ENCODE data around the gene PTPN7. TPM values are rescaled to one million over a fixed set of nuclear protein-coding genes. Genes with fewer than 3 reads are reported as not detected.

The PTPN7 gene
- total RNA-seq, 2 donors from 2014 or later: not detected

DNA sequence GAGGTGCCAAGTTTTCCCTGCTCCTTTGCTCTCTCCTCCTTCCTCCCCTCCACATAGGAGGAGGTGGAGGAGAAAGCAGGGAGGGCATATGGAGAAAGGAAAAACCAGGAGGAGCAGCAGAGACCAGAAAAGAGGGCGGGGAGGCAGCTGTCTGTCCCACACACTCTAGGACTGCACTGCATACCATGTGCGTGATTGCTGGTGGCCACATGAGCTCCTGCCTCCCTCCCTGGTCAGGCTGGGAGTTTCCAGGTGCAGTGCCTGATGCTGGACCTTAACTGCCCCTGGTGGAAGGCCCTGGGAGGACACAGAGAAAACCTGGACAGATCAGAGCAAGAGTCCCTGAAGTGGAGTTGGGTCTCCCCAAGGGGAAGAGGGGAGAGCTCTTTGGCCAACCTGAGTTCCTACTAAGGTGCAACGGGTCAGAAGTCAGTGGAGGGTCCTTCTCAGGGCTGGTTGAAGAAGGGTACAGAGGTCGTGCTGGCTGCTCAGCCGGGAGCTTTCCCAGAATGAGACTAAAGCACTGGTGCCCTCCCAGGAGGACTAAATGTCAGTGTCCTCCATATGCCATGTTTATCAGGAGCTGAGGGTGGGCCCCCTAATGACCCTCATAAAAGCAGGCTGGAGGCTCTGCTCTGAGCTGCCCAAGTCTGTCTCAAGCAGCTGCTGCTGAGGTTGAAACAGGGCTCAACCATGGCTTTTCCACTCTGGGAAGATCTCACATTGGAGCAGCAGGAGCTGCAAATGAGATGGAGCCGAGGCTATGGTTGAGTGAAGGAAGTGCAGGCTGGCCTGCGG, 29.7 kb upstream of the PTPN7 start:
- H3K36me3 Mint-ChIP-seq (ENCODE audit: low read depth): peaks cover 1% of the 10 kb centered on the region
- peaks cover 25% of the 10 kb centered on the region for H3K27me3 ChIP-seq (ENCODE audit: control insufficient read depth, insufficient read depth, low read length, poor library complexity, severe bottlenecking)
- TF ChIP-seq, protein P1, sequence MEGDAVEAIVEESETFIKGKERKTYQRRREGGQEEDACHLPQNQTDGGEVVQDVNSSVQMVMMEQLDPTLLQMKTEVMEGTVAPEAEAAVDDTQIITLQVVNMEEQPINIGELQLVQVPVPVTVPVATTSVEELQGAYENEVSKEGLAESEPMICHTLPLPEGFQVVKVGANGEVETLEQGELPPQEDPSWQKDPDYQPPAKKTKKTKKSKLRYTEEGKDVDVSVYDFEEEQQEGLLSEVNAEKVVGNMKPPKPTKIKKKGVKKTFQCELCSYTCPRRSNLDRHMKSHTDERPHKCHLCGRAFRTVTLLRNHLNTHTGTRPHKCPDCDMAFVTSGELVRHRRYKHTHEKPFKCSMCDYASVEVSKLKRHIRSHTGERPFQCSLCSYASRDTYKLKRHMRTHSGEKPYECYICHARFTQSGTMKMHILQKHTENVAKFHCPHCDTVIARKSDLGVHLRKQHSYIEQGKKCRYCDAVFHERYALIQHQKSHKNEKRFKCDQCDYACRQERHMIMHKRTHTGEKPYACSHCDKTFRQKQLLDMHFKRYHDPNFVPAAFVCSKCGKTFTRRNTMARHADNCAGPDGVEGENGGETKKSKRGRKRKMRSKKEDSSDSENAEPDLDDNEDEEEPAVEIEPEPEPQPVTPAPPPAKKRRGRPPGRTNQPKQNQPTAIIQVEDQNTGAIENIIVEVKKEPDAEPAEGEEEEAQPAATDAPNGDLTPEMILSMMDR (conservative IDR thresholded peaks at IDR 0.05): peak; percentile 49
- peaks cover 7% of the 10 kb centered on the region for H3K4me1 Mint-ChIP-seq
- no peak overlapping the region for H3K27ac Mint-ChIP-seq
- H3K9me3 Mint-ChIP-seq: peaks cover 7% of the 10 kb centered on the region
- H3K36me3 ChIP-seq (ENCODE audit: control insufficient read depth, insufficient read depth, low read length): no peaks in the 10 kb centered on the region
- no peak overlapping the region for H3K4me3 Mint-ChIP-seq
- H3K27ac ChIP-seq (ENCODE audit: low read depth, low read length): no peak overlapping the region
- H3K4me3 ChIP-seq (ENCODE audit: low read length): no peak overlapping the region
- DNase-seq: peak; percentile 79
- peaks cover 26% of the 10 kb centered on the region for H3K27me3 Mint-ChIP-seq (ENCODE audit: insufficient read depth)
- H3K9me3 ChIP-seq (ENCODE audit: control insufficient read depth, low read length): no peaks in the 10 kb centered on the region
- no peak overlapping the region for H3K9ac ChIP-seq (ENCODE audit: extremely low read depth, low read length, poor library complexity, severe bottlenecking)
- WGBS, 2 experiments (ENCODE audit: insufficient coverage in 1 of 2, insufficient read length in 1 of 2): 88 to 93% methylated on average over 5 to 7 of the region's 7 CpGs
- H3K4me1 ChIP-seq (ENCODE audit: control insufficient read depth, insufficient read depth, low read length): peaks cover 7% of the 10 kb centered on the region

DNA sequence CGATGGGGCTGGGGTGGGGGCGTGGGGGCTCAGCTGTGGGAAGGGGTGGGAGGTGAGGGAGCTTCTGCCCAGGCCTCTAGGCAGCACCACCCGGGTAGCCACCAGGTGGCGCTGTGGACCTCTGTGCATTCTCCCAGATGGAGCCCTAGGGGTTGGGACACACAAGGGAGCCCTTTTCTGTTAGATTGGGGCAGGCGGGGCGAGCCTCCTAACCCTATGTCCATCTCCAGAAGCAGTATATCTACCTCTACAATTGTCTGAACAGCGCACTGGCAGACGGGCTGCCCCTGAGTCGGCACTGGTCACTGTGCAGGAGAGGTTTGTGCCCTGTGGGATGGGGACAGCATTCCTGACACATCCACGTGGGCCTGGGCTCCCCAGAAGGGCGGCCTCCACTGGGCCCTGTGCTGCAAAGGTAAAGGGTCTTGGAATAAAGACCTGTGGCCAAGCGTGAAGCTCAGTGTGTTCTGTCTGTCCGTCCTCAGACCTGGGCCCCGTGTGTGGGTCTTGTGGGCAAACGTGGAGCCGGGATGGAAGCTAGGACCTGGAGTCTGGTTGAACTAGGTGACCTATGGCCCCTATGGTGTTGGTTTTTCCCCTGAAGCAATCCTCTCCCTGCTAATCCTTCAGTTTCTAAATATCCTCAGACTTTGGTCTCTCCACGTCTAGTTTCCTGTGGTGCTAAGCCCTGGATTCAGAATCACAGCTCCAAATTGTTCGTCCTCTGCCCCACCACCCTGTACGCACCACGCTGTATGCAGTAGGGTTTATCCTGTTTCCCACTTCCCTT, 28.8 kb upstream of the PTPN7 start:
- Mint-ChIP-seq H3K27me3 (ENCODE audit: insufficient read depth) (peaks cover 21% of the 10 kb centered on the region), H3K4me1 (peaks cover 11% of the 10 kb centered on the region), H3K9me3 (peaks cover 7% of the 10 kb centered on the region), H3K36me3 (ENCODE audit: low read depth) (peaks cover 1% of the 10 kb centered on the region), H3K27ac (no peak overlapping the region), H3K4me3 (no peak overlapping the region)
- Histone ChIP-seq H3K9me3 (ENCODE audit: control insufficient read depth, low read length) (no peaks in the 10 kb centered on the region), H3K27me3 (ENCODE audit: control insufficient read depth, insufficient read depth, low read length, poor library complexity, severe bottlenecking) (peaks cover 15% of the 10 kb centered on the region), H3K4me1 (ENCODE audit: control insufficient read depth, insufficient read depth, low read length) (peaks cover 7% of the 10 kb centered on the region), H3K4me3 (ENCODE audit: low read length) (no peak overlapping the region), H3K9ac (ENCODE audit: extremely low read depth, low read length, poor library complexity, severe bottlenecking) (no peak overlapping the region), H3K36me3 (ENCODE audit: control insufficient read depth, insufficient read depth, low read length) (no peaks in the 10 kb centered on the region), H3K27ac (ENCODE audit: low read depth, low read length) (no peak overlapping the region)
- WGBS, 2 experiments (ENCODE audit: insufficient coverage in 1 of 2, insufficient read length in 1 of 2): 68 to 89% methylated on average over 10 to 20 of the region's 20 CpGs
- peak; percentile 96 for DNase-seq
- TF ChIP-seq, protein P1 (conservative IDR thresholded peaks at IDR 0.05): peak; percentile 94

DNA sequence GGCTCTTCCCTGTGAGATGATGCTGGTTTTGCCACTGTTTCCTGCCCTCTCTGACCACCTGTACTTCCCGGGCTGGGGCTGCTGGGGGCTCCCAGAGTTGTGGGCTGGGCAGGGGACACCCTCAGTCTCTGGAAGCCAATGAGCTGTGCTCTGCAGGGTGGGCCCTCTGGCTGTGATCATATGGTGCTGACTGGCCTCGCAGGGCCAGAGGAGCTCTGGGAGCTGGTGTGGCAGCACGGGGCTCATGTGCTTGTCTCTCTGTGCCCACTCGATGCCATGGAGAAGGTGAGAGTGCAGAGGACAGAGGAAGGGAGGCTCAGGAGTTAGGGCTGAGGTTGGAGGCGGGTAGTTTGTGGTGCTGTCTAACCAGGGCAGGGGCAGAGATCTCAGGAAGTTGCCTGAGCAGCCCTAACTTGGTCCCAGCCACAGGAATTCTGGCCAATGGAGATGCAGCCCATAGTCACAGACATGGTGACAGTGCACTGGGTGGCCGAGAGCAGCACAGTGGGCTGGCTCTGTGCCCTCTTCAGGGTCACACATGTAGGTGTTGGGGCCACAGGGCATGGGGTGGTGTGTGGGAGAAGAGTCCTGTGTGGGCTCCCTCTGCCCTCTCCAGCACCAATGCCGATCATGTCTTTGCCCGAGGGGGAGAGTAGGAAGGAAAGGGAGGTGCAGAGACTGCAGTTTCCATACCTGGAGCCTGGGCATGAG, 27.4 kb upstream of the PTPN7 start:
- Histone ChIP-seq H3K9ac (ENCODE audit: extremely low read depth, low read length, poor library complexity, severe bottlenecking) (no peak overlapping the region), H3K27me3 (ENCODE audit: control insufficient read depth, insufficient read depth, low read length, poor library complexity, severe bottlenecking) (peaks cover 2% of the 10 kb centered on the region), H3K36me3 (ENCODE audit: control insufficient read depth, insufficient read depth, low read length) (no peaks in the 10 kb centered on the region), H3K4me1 (ENCODE audit: control insufficient read depth, insufficient read depth, low read length) (peaks cover under 1% of the 10 kb centered on the region), H3K4me3 (ENCODE audit: low read length) (no peak overlapping the region), H3K27ac (ENCODE audit: low read depth, low read length) (no peak overlapping the region), H3K9me3 (ENCODE audit: control insufficient read depth, low read length) (no peaks in the 10 kb centered on the region)
- 85 to 90% methylated on average over 3 to 8 of the region's 8 CpGs for WGBS, 2 experiments (ENCODE audit: insufficient coverage in 1 of 2, insufficient read length in 1 of 2)
- H3K4me1 Mint-ChIP-seq: peaks cover 13% of the 10 kb centered on the region
- no peak overlapping the region for H3K27ac Mint-ChIP-seq
- no peak overlapping the region for H3K4me3 Mint-ChIP-seq
- TF ChIP-seq, protein P1 (conservative IDR thresholded peaks at IDR 0.05): no peak
- peaks cover 7% of the 10 kb centered on the region for H3K9me3 Mint-ChIP-seq
- H3K27me3 Mint-ChIP-seq (ENCODE audit: insufficient read depth): peaks cover 17% of the 10 kb centered on the region
- no peak for DNase-seq
- H3K36me3 Mint-ChIP-seq (ENCODE audit: low read depth): peaks cover 1% of the 10 kb centered on the region

All from endodermal cell (in vitro differentiated cells).